CD14-positive monocyte (primary cell): ENCODE results near the gene BPI. TPM values are rescaled to one million over a fixed set of nuclear protein-coding genes. Genes with fewer than 3 reads are reported as not detected.

Source experiments
- DNase-seq, 3 donors: peaks; one replicate each; pipeline ENCODE4 v3.0.0-alpha.2; 2011 to 2022
- H2AFZ ChIP-seq: 2 replicates; pipeline ENCODE4 v1.6.0; 2012; ENCODE audit warnings: mild to moderate bottlenecking, low read depth, low read length, inconsistent platforms; ENCODE audit not compliant: insufficient read depth, poor library complexity, severe bottlenecking
- H3K27ac ChIP-seq, 2 donors: 1 replicate in 1 of 2; 2 replicates in 1 of 2; pipeline ENCODE4 v1.5.1; 2012 to 2013; ENCODE audit warnings: low read length in 2 of 2, control low read depth in 1 of 2, inconsistent platforms in 1 of 2, low read depth in 1 of 2, mild to moderate bottlenecking in 1 of 2
- H3K27me3 ChIP-seq, 2 donors: one replicate each; pipeline versions ENCODE4 v1.6.0 to v1.6.1; 2011 to 2013; ENCODE audit warnings: low read length in 2 of 2; ENCODE audit not compliant: control insufficient read depth in 2 of 2, insufficient read depth in 2 of 2
- H3K36me3 ChIP-seq, 2 donors: replicated peaks in 1 of 2; 1 replicate in 1 of 2; 2 replicates in 1 of 2; pipeline versions ENCODE4 v1.5.1 to v1.6.1; 2012 to 2013; ENCODE audit warnings: low read length in 2 of 2, control low read depth in 1 of 2, inconsistent platforms in 1 of 2, mild to moderate bottlenecking in 1 of 2; ENCODE audit not compliant: insufficient read depth in 2 of 2, control insufficient read depth in 1 of 2
- H3K4me1 ChIP-seq, 2 donors: 1 replicate in 1 of 2; 2 replicates in 1 of 2; pipeline versions ENCODE4 v1.5.1 to v1.6.1; 2012 to 2013; ENCODE audit warnings: low read length in 2 of 2, control low read depth in 1 of 2, inconsistent platforms in 1 of 2, mild to moderate bottlenecking in 1 of 2, moderate library complexity in 1 of 2; ENCODE audit not compliant: insufficient read depth in 2 of 2, control insufficient read depth in 1 of 2
- H3K4me2 ChIP-seq: replicated peaks from 2 replicates; pipeline ENCODE3; 2012; ENCODE audit warnings: low read length, moderate library complexity, mild to moderate bottlenecking; ENCODE audit not compliant: poor library complexity, severe bottlenecking; ENCODE audit errors: extremely low read depth
- H3K4me3 ChIP-seq, 3 experiments: fragments of 200-600 bp in 1 of 3; sonication (generic) in 1 of 3; replicated peaks in 1 of 3; 1 replicate in 2 of 3; 2 replicates in 1 of 3; pipeline ENCODE4 v1.5.1; 2011 to 2013; ENCODE audit warnings: low read length in 3 of 3, mild to moderate bottlenecking in 3 of 3, control low read depth in 2 of 3, low read depth in 2 of 3, inconsistent platforms in 1 of 3, moderate library complexity in 1 of 3
- H3K79me2 ChIP-seq: 2 replicates; pipeline ENCODE4 v1.6.0; 2012; ENCODE audit warnings: mild to moderate bottlenecking, control low read depth, inconsistent platforms, low read length, moderate library complexity; ENCODE audit not compliant: insufficient read depth
- H3K9ac ChIP-seq: 2 replicates; pipeline ENCODE4 v1.6.0; 2017; ENCODE audit warnings: low read length, mild to moderate bottlenecking; ENCODE audit not compliant: insufficient read depth, poor library complexity, severe bottlenecking
- H3K9me3 ChIP-seq, 2 donors: replicated peaks in 1 of 2; 1 replicate in 1 of 2; 2 replicates in 1 of 2; pipeline versions ENCODE4 v1.5.1 to v1.6.1; 2012 to 2013; ENCODE audit warnings: low read length in 2 of 2, control low read depth in 1 of 2; ENCODE audit not compliant: control insufficient read depth in 1 of 2, insufficient read depth in 1 of 2
- H4K20me1 ChIP-seq: 2 replicates; pipeline ENCODE4 v1.6.0; 2012; ENCODE audit warnings: mild to moderate bottlenecking, low read length, control low read depth, moderate library complexity; ENCODE audit not compliant: insufficient read depth
- H3K27ac Mint-ChIP-seq, 7 donors: one replicate each; pipeline ENCODE4 v1.8.0; 2020; ENCODE audit warnings: mild to moderate bottlenecking in 7 of 7, mixed read lengths in 7 of 7, moderate library complexity in 6 of 7, inconsistent platforms in 2 of 7
- H3K27me3 Mint-ChIP-seq, 3 donors: one replicate each; pipeline ENCODE4 v1.8.0; 2021 to 2022; ENCODE audit warnings: low read depth in 3 of 3, mild to moderate bottlenecking in 3 of 3, mixed read lengths in 3 of 3, moderate library complexity in 3 of 3, inconsistent platforms in 1 of 3
- H3K36me3 Mint-ChIP-seq, 2 donors: one replicate each; pipeline ENCODE4 v1.8.0; 2020; ENCODE audit warnings: mixed read lengths in 2 of 2, inconsistent platforms in 1 of 2, mild to moderate bottlenecking in 1 of 2
- H3K4me1 Mint-ChIP-seq: one replicate; pipeline ENCODE4 v1.8.0; 2020; ENCODE audit warnings: mild to moderate bottlenecking, mixed read lengths
- H3K4me3 Mint-ChIP-seq, 2 donors: one replicate each; pipeline ENCODE4 v1.8.0; 2020; ENCODE audit warnings: mild to moderate bottlenecking in 2 of 2, mixed read lengths in 2 of 2, moderate library complexity in 1 of 2
- H3K9me3 Mint-ChIP-seq, 7 donors: one replicate each; pipeline ENCODE4 v1.8.0; 2020 to 2022; ENCODE audit warnings: mixed read lengths in 7 of 7, mild to moderate bottlenecking in 6 of 7, moderate library complexity in 6 of 7, inconsistent platforms in 2 of 7
- CTCF ChIP-seq: fragments of 200-600 bp; IDR thresholded peaks from one replicate; pipeline ENCODE4 v1.8.0; 2022; ENCODE audit warnings: antibody characterized with exemption, mild to moderate bottlenecking
- WGBS: methylation state at CpG from one replicate; pipeline ENCODE4 v1.1.5; 2013; ENCODE audit warnings: missing lambda C conversion rate; ENCODE audit not compliant: insufficient coverage; 5-methylcytosine and 5-hydroxymethylcytosine counted together
- intact Hi-C, 2 donors: fragments of 100-400 bp; cut with micrococcal nuclease; formaldehyde crosslinking; loops; one replicate each; pipeline versions ENCODE4 v1.15.0 to v1.15.1; 2023
- polyA plus RNA-seq, 3 donors: library from polyadenylated mRNA; depleted of rRNA in 1 of 3; unstranded in 2 of 3; stranded (reverse) in 1 of 3; fragments of 300-500 nt in 2 of 3; fragments of >200 nt in 1 of 3; fragmentation: Illumina TruSeq in 2 of 3; gene quantifications; 1 replicate in 2 of 3; 2 replicates in 1 of 3; pipeline ENCODE4 v1.2.3, GENCODE V29; 2012 to 2021

Gene BPI
- polyA plus RNA-seq, 3 donors = 8.2 to 9.0 (median 8.7) TPM

GRCh38 chr20:38386851-38387250 lies 82.9 kb downstream of the BPI start:
- Histone ChIP-seq H3K27me3 (peaks cover 0 to 2% of the 10 kb centered on the region in 2 donors), H3K9ac (no peak overlapping the region), H3K4me1 (no peaks in the 10 kb centered on the region), H3K27ac (no peak overlapping the region), H3K79me2 (no peaks in the 10 kb centered on the region), H3K36me3 (no peaks in the 10 kb centered on the region), H3K9me3 (no peaks in the 10 kb centered on the region), H4K20me1 (no peaks in the 10 kb centered on the region), H3K4me3 (no peak overlapping the region), H2AFZ (no peak overlapping the region), H3K4me2 (no peak overlapping the region)
- H3K9me3 Mint-ChIP-seq = peaks cover 0 to 10% (median 0%) of the 10 kb centered on the region in 7 donors
- peaks cover 4 to 7% (median 6%) of the 10 kb centered on the region in 3 donors for H3K27me3 Mint-ChIP-seq
- H3K27ac Mint-ChIP-seq = no peak overlapping the region
- no peaks in the 10 kb centered on the region for H3K4me1 Mint-ChIP-seq
- DNase-seq = no peak
- no peaks in the 10 kb centered on the region for H3K36me3 Mint-ChIP-seq
- intact Hi-C loops = no loop called here
- H3K4me3 Mint-ChIP-seq = no peak overlapping the region
- TF ChIP-seq CTCF = no peak
- WGBS = 80% methylated on average over 1 of the region's 2 CpGs

Other genes starting within 250 kb of the BPI start
- gene TGM2, start 138.9 kb upstream of the BPI start, polyA plus RNA-seq = 1 to 10 TPM in 2 of 3 donors, under 1 TPM in 1; 0.47 to 1.7 (median 1.6) TPM
- gene KIAA1755, start 43.4 kb upstream of the BPI start, polyA plus RNA-seq = not detected
- not detected for gene LBP, start 42.3 kb downstream of the BPI start, polyA plus RNA-seq
- gene SNHG17, start 131.2 kb downstream of the BPI start, polyA plus RNA-seq = 10 to 100 TPM; 10.1 to 32.4 (median 29.2) TPM
- 10 to 100 TPM in 1 of 3 donors, 1 to 10 TPM in 2; 4.7 to 15.5 (median 6.1) TPM for gene RALGAPB, start 168.7 kb downstream of the BPI start, polyA plus RNA-seq